GM21423 (cell line): ENCODE results near the gene KCNH3.
"Not testable (repeated sequence)": the region's sequence is repeated elsewhere in the genome, so short reads cannot be mapped to it uniquely, and the experiment has no call there.

ENCODE experiments used
- ATAC-seq: cut with Tn5 transposase; IDR thresholded peaks from one replicate; pipeline ENCODE4 v1.9.1; 2021; ENCODE audit warnings: mild to moderate bottlenecking, moderate library complexity; ENCODE audit not compliant: unreplicated experiment

The KCNH3 gene

GRCh38 chr12:49584591-49584990 is 45.8 kb downstream of the KCNH3 start:
- ATAC-seq, result no peak

GRCh38 chr12:49585477-49586459 is 46.9 kb downstream of the KCNH3 start:
- ATAC-seq, result no peak

GRCh38 chr12:49587174-49587908 is 48.5 kb downstream of the KCNH3 start:
- ATAC-seq, result no peak

- ATAC-seq, result no peak
Measured at GRCh38 chr12:49588281-49588680, 49.5 kb downstream of the KCNH3 start.

GRCh38 chr12:49588721-49589516 is 50.1 kb downstream of the KCNH3 start:
- ATAC-seq, result no peak

- ATAC-seq, result no peak
Measured at GRCh38 chr12:49598527-49598926, 59.7 kb downstream of the KCNH3 start.

GRCh38 chr12:49599961-49600360 is 61.1 kb downstream of the KCNH3 start:
- no peak for ATAC-seq

- no peak for ATAC-seq
Measured at GRCh38 chr12:49603721-49604120, 64.9 kb downstream of the KCNH3 start.

GRCh38 chr12:49604856-49605255 is 66.0 kb downstream of the KCNH3 start:
- ATAC-seq, result no peak

GRCh38 chr12:49605539-49605938 is 66.7 kb downstream of the KCNH3 start, which contains the start of gene FAM186B:
TSS of gene FAM186B (minus strand) at chr12:49605639. CDS start at chr12:49605477, 162 bp downstream.
- not testable (repeated sequence) for ATAC-seq
